ENCODE data around the gene KCNK10. TPM values are rescaled to one million over a fixed set of nuclear protein-coding genes. Genes with fewer than 3 reads are reported as not detected.

KCNK10 gene
- polyA plus RNA-seq, 3 donors = 0.05 TPM; not detected in 2

DNA sequence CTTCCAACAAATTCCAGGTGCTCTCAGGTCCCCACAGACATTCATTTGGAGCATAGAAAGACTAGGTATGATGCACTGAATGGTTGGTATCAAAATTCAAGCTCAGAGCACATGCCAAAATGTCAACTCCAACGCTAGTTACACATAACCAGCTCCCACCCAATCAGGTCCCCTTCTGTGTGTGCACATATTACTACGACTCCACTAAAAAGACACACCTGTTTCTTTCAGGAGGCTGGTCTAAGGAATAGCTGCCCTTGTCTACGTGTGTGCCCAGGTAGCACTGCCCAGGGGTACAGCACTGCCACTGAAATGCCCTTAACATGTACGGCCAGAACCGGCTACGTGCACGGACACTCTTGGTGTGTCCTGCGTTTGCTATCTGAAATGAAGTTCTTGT, 138.1 kb downstream of the KCNK10 start:
- intact Hi-C loops (cut with micrococcal nuclease) = no loop called here

DNA sequence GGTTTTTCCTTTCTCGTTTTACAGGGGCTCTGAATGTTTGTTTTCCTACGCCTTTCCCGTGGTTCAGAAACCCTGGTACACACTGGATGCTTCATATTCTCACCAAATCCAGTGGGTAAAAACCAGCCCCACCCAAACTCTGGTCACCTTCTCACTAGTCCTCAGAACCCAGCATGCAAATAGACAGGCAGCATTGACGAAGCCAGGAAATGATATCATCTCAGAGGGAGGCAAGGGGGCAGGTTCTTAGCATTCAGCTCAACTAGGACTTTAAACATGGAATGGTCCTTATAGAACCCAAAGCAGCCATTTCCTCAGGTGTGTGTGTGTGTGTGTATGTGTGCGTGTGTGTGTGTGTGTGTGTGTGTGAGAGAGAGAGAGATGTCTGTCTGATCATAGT, 142.0 kb downstream of the KCNK10 start:
- Histone ChIP-seq H2AFZ (ENCODE audit: insufficient read depth, low read depth, low read length, poor library complexity, severe bottlenecking) (no peak overlapping the region), H3K27ac (ENCODE audit: low read depth in 1 of 2, low read length in 2 of 2) (no peak overlapping the region), H4K20me1 (ENCODE audit: insufficient read depth, low read length) (no peaks in the 10 kb centered on the region), H3K4me3 (replicated peaks in 1 of 3; ENCODE audit: low read depth in 2 of 3, low read length in 3 of 3) (no peak overlapping the region), H3K4me1 (ENCODE audit: control insufficient read depth in 1 of 2, insufficient read depth in 2 of 2, low read length in 2 of 2) (peaks cover 14 to 16% of the 10 kb centered on the region in 2 donors), H3K4me2 (replicated peaks; ENCODE audit: extremely low read depth, low read length, poor library complexity, severe bottlenecking) (no peak overlapping the region), H3K9me3 (replicated peaks in 1 of 2; ENCODE audit: control insufficient read depth in 1 of 2, insufficient read depth in 1 of 2, low read length in 2 of 2) (no peaks in the 10 kb centered on the region), H3K9ac (ENCODE audit: insufficient read depth, low read length, poor library complexity, severe bottlenecking) (no peak overlapping the region), H3K27me3 (ENCODE audit: control insufficient read depth in 2 of 2, insufficient read depth in 2 of 2, low read length in 2 of 2) (no peaks in the 10 kb centered on the region), H3K79me2 (ENCODE audit: insufficient read depth, low read length) (no peaks in the 10 kb centered on the region), H3K36me3 (replicated peaks in 1 of 2; ENCODE audit: control insufficient read depth in 1 of 2, insufficient read depth in 2 of 2, low read length in 2 of 2) (no peaks in the 10 kb centered on the region)
- Mint-ChIP-seq H3K4me3 (no peak overlapping the region), H3K36me3 (no peaks in the 10 kb centered on the region), H3K27me3 (ENCODE audit: low read depth in 3 of 3) (peaks cover 1 to 10% (median 7%) of the 10 kb centered on the region in 3 donors), H3K4me1 (peaks cover 20% of the 10 kb centered on the region), H3K9me3 (peaks cover 0 to 2% (median 0%) of the 10 kb centered on the region in 7 donors), H3K27ac (no peak overlapping the region)
- DNase-seq = no peak
- intact Hi-C loops (cut with micrococcal nuclease) = no loop called here
- WGBS (ENCODE audit: insufficient coverage) = 92% methylated on average over 3 of the region's 5 CpGs
- no peak for TF ChIP-seq CTCF (IDR thresholded peaks at IDR 0.05)

More for the DNA sequence above, 138.1 kb downstream of the KCNK10 start:
- no peak for TF ChIP-seq CTCF (IDR thresholded peaks at IDR 0.05)
- DNase-seq = no peak
- H3K36me3 Mint-ChIP-seq = no peaks in the 10 kb centered on the region
- no peak overlapping the region for H3K4me3 Mint-ChIP-seq
- Histone ChIP-seq H3K27me3 (ENCODE audit: control insufficient read depth in 2 of 2, insufficient read depth in 2 of 2, low read length in 2 of 2) (no peaks in the 10 kb centered on the region), H4K20me1 (ENCODE audit: insufficient read depth, low read length) (no peaks in the 10 kb centered on the region), H3K4me1 (ENCODE audit: control insufficient read depth in 1 of 2, insufficient read depth in 2 of 2, low read length in 2 of 2) (peaks cover 10 to 14% of the 10 kb centered on the region in 2 donors), H3K9me3 (replicated peaks in 1 of 2; ENCODE audit: control insufficient read depth in 1 of 2, insufficient read depth in 1 of 2, low read length in 2 of 2) (no peaks in the 10 kb centered on the region), H3K4me3 (replicated peaks in 1 of 3; ENCODE audit: low read depth in 2 of 3, low read length in 3 of 3) (no peak overlapping the region), H3K27ac (ENCODE audit: low read depth in 1 of 2, low read length in 2 of 2) (no peak overlapping the region), H3K9ac (ENCODE audit: insufficient read depth, low read length, poor library complexity, severe bottlenecking) (no peak overlapping the region), H3K4me2 (replicated peaks; ENCODE audit: extremely low read depth, low read length, poor library complexity, severe bottlenecking) (no peak overlapping the region), H3K36me3 (replicated peaks in 1 of 2; ENCODE audit: control insufficient read depth in 1 of 2, insufficient read depth in 2 of 2, low read length in 2 of 2) (no peaks in the 10 kb centered on the region), H2AFZ (ENCODE audit: insufficient read depth, low read depth, low read length, poor library complexity, severe bottlenecking) (no peak overlapping the region), H3K79me2 (ENCODE audit: insufficient read depth, low read length) (no peaks in the 10 kb centered on the region)
- peaks cover 20% of the 10 kb centered on the region for H3K4me1 Mint-ChIP-seq
- 93% methylated on average over 7 of the region's 8 CpGs for WGBS (ENCODE audit: insufficient coverage)
- H3K9me3 Mint-ChIP-seq = peaks cover 0 to 2% (median 0%) of the 10 kb centered on the region in 7 donors
- no peak overlapping the region for H3K27ac Mint-ChIP-seq
- H3K27me3 Mint-ChIP-seq (ENCODE audit: low read depth in 3 of 3) = peaks cover 1 to 10% (median 5%) of the 10 kb centered on the region in 3 donors

Measured in CD14-positive monocyte (primary cell).